Transverse colon (tissue), 4 donors: Measurements from ENCODE around the gene CCNI. TPM values are rescaled to one million over a fixed set of nuclear protein-coding genes. Genes with fewer than 3 reads are reported as not detected.

Experiments
- DNase-seq: peaks from one replicate; pipeline ENCODE4 v3.0.0-alpha.2; 2019
- H3K27ac ChIP-seq, 4 donors: fragments of 200-600 bp; sonication (generic); 2 replicates each; pipeline ENCODE4 v1.5.1; 2016 to 2018; ENCODE audit warnings: inconsistent platforms in 4 of 4
- H3K27me3 ChIP-seq: fragments of 200-600 bp; sonication (generic); 2 replicates; pipeline ENCODE4 v1.5.1; 2017; ENCODE audit warnings: inconsistent platforms
- H3K36me3 ChIP-seq, 4 donors: fragments of 200-600 bp; sonication (generic); 2 replicates each; pipeline ENCODE4 v1.5.1; 2017 to 2019; ENCODE audit warnings: inconsistent platforms in 4 of 4
- H3K4me1 ChIP-seq, 4 donors: fragments of 200-600 bp; sonication (generic); 2 replicates each; pipeline ENCODE4 v1.5.1; 2017 to 2020; ENCODE audit warnings: inconsistent platforms in 4 of 4
- H3K4me3 ChIP-seq, 4 donors: fragments of 200-600 bp; sonication (generic); 1 replicate in 1 of 4; 2 replicates in 3 of 4; pipeline versions ENCODE4 v1.5.1 to v1.6.1; 2017 to 2019; ENCODE audit warnings: inconsistent platforms in 4 of 4
- H3K9me3 ChIP-seq, 2 donors: fragments of 200-600 bp; sonication (generic); 2 replicates each; pipeline ENCODE4 v1.5.1; 2017 to 2019; ENCODE audit warnings: inconsistent platforms in 2 of 2
- EP300 ChIP-seq: sonication (generic); formaldehyde crosslinking; IDR thresholded peaks from one replicate; pipeline ENCODE4 v1.6.1; 2017; ENCODE audit warnings: antibody characterized with exemption, low read depth
- POLR2A ChIP-seq: fragments of 450-650 bp; IDR thresholded peaks from one replicate; pipeline ENCODE4 v1.6.1; 2016; ENCODE audit warnings: antibody characterized with exemption, mild to moderate bottlenecking, moderate library complexity
- POLR2AphosphoS5 ChIP-seq, 3 donors: sonication (generic); formaldehyde crosslinking; IDR thresholded peaks; one replicate each; pipeline ENCODE4 v1.6.1; 2016; ENCODE audit warnings: antibody characterized with exemption in 3 of 3
- WGBS, 2 donors: methylation state at CpG; one replicate each; pipeline ENCODE4 v1.1.5; 2018; ENCODE audit warnings: low coverage in 1 of 2; 5-methylcytosine and 5-hydroxymethylcytosine counted together
- in situ Hi-C, 4 donors: fragments of 200-750 bp; cut with MboI; loops; one replicate each; pipeline versions ENCODE4 v1.15.0 to v1.15.1; 2017; ENCODE audit warnings: low sequenced_read_pairs in 3 of 4, low pct_ligation_motif_present in 1 of 4, low pct_unique_long_range_greater_than_20kb in 1 of 4
- intact Hi-C: fragments of 100-400 bp; cut with DNase I; formaldehyde crosslinking; loops from one replicate; pipeline ENCODE4 v1.15.1; 2023; ENCODE audit warnings: low total_unique reads
- total RNA-seq, 4 donors: library from RNA; depleted of rRNA; stranded (reverse); fragments of >200 nt; gene quantifications; one replicate each; pipeline ENCODE4 v1.1.0, GENCODE V29; 2016
- TF ChIP-seq, protein P1 (sequence below), 5 experiments: fragments of 200-600 bp in 3 of 5; fragments of 450-650 bp in 2 of 5; sonication (generic) in 3 of 5; IDR thresholded peaks; 1 replicate in 2 of 5; 2 replicates in 3 of 5; pipeline ENCODE4 v1.5.1; 2016 to 2017; ENCODE audit warnings: antibody characterized with exemption in 5 of 5, inconsistent platforms in 3 of 5, mild to moderate bottlenecking in 2 of 5, moderate library complexity in 1 of 5

CCNI gene
- total RNA-seq, 4 donors from 2014 or later: 91.7 to 206 (median 154) TPM

DNA sequence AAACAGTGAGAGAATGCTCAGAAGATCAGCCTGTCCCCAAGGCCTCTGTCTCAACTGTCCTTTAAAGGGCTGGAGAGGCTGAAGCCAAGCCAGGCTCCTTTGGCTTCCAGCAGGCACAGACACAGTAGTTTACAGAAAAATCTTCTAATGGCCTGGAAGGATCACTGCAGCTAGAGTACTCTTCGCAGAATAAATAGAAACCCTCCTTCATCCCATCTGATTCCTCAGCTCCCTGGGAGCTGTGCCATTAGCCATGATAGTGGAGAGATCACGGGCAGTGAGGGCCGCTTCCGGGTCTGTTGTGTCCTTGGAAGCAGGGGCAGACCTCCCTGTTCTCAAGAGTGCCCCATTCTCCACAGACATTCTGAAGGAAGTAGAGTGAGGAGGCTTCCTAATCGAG is 63.1 kb downstream of the CCNI start:
- H3K4me1 ChIP-seq: peaks cover 0 to 20% (median 0%) of the 10 kb centered on the region in 4 donors
- H3K27me3 ChIP-seq: no peaks in the 10 kb centered on the region
- in situ Hi-C loops: no loop called here
- DNase-seq: no peak
- H3K27ac ChIP-seq: peak overlapping the region; percentile 7 to 27 (median 26)
- H3K4me3 ChIP-seq: no peak overlapping the region
- peaks cover 0 to 12% (median 4%) of the 10 kb centered on the region in 4 donors for H3K36me3 ChIP-seq
- 84% methylated on average over 5 of the region's 5 CpGs; no CpG with 5 or more reads in 1 of the 2 donors for WGBS, 2 donors
- intact Hi-C loops: no loop called here
- TF ChIP-seq POLR2AphosphoS5 (IDR thresholded peaks at IDR 0.05): no peak
- TF ChIP-seq POLR2A: no peak
- TF ChIP-seq, protein P1, sequence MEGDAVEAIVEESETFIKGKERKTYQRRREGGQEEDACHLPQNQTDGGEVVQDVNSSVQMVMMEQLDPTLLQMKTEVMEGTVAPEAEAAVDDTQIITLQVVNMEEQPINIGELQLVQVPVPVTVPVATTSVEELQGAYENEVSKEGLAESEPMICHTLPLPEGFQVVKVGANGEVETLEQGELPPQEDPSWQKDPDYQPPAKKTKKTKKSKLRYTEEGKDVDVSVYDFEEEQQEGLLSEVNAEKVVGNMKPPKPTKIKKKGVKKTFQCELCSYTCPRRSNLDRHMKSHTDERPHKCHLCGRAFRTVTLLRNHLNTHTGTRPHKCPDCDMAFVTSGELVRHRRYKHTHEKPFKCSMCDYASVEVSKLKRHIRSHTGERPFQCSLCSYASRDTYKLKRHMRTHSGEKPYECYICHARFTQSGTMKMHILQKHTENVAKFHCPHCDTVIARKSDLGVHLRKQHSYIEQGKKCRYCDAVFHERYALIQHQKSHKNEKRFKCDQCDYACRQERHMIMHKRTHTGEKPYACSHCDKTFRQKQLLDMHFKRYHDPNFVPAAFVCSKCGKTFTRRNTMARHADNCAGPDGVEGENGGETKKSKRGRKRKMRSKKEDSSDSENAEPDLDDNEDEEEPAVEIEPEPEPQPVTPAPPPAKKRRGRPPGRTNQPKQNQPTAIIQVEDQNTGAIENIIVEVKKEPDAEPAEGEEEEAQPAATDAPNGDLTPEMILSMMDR (IDR thresholded peaks at IDR 0.05): no peak
- no peak for TF ChIP-seq EP300
- H3K9me3 ChIP-seq: no peaks in the 10 kb centered on the region

DNA sequence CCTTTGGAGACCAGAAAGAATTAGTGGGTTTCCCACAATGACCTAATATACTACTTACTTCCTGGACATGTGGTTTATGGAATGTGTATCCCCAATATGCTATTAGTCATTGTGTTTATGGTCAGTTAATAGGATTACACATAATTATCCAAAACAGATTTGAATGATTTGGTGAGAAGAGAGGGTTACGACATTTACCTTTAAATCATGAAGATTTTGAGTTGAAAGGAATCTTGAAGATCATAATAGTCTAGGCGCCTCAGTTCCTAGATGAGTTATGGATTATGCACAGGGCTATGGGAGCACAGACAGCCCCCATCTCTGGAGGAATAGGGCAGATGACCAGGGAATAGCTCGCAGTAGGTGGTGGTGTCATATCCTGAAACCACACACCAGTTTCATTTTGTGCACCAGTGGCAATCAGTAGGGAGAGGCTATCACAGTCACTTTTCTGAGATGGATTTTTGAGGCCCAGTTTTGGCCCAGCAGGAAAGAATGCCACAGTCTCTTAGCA is 64.9 kb downstream of the CCNI start:
- Histone ChIP-seq H3K27ac (no peak overlapping the region), H3K36me3 (peaks cover 0 to 9% (median 4%) of the 10 kb centered on the region in 4 donors), H3K9me3 (no peaks in the 10 kb centered on the region), H3K27me3 (no peaks in the 10 kb centered on the region), H3K4me3 (no peak overlapping the region), H3K4me1 (peaks cover 0 to 30% (median 0%) of the 10 kb centered on the region in 4 donors)
- TF ChIP-seq EP300 (no peak), POLR2AphosphoS5 (IDR thresholded peaks at IDR 0.05) (no peak), POLR2A (no peak)
- TF ChIP-seq, protein P1 (IDR thresholded peaks at IDR 0.05): no peak
- in situ Hi-C loops: no loop called here
- DNase-seq: no peak
- WGBS, 2 donors: 92 to 93% methylated on average over 3 of the region's 3 CpGs
- intact Hi-C loops: no loop called here

DNA sequence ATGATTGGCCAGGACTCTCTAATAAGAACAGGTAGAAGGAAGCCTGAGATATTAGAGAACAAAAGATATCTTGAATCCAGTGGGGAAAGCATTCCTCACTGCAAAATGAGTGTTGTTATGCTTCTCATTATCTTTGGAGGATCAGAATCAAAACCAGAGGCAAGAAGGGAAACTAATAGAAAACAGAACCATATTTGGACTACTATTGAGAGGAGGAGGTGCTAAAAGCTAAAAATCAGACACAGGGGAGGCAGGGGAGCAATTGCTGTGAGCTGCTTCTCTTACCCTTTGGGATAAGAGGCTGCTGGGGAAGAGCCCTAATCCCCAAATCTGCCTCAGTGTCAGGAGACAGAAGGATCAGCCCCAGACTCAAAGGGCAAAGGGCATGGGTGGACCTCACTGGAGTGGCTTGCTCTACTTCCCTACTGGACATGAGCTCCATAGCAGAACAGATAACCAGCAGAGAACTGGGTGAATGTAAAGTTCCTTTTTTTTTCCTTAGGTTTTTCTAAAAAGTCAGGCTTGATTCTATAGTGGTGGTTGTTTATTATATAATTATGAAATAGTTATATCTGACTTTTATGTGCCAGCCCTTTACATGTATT is 66.2 kb downstream of the CCNI start:
- in situ Hi-C loops: no loop called here
- H3K27ac ChIP-seq: no peak overlapping the region
- no peaks in the 10 kb centered on the region for H3K36me3 ChIP-seq
- H3K27me3 ChIP-seq: no peaks in the 10 kb centered on the region
- H3K4me3 ChIP-seq: no peak overlapping the region
- peaks cover 0 to 30% (median 0%) of the 10 kb centered on the region in 4 donors for H3K4me1 ChIP-seq
- intact Hi-C loops: no loop called here
- no peak for DNase-seq
- no peaks in the 10 kb centered on the region for H3K9me3 ChIP-seq
- TF ChIP-seq EP300: no peak
- TF ChIP-seq, protein P1 (IDR thresholded peaks at IDR 0.05): no peak
- no peak for TF ChIP-seq POLR2AphosphoS5 (IDR thresholded peaks at IDR 0.05)
- TF ChIP-seq POLR2A: no peak

DNA sequence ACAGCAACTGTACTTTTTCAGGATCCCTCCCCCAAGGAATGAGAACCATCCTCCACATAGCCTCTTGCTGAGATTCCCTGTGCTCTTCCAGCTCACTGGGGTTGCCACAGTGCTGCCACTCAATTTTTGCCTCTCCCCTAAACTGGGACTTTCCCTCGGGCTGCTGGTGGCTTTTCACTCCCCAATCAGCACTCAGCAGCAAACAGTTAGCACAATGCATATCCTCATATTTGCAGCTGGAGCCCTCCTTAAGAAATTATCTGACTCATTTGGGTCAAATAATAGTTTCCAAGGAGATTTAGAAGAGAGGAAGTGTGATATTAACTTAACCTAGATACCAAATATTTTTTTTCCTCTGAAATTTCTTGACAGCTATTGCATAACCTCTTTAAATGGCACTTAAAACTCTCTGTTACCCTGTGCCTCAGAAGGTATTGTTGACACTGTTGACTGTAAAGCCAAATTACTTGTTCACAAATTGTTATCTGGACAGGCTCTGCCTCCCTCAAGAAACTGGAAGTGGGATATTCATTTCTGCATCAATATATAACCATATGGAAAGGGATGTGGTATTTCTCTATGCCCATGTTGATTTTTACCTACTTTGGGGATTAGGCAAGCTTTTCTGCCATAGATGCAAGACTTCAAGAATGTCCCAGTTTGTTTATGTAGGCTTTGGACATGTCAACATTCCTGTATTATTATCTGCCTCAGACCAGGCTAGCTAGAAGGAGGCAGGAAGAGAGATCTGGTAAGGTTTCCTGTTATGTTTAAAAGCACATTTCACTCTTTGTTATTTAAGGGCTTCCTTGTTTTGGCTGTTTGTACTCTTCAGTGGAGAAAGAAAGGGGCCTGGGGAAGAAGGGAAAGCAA is 68.2 kb downstream of the CCNI start:
- no peak for DNase-seq
- in situ Hi-C loops: no loop called here
- peak overlapping the region; percentile 39 to 47 (median 44) for H3K27ac ChIP-seq
- H3K4me1 ChIP-seq: peaks cover 0 to 36% (median 0%) of the 10 kb centered on the region in 4 donors
- intact Hi-C loops: no loop called here
- H3K4me3 ChIP-seq: no peak overlapping the region
- no peaks in the 10 kb centered on the region for H3K36me3 ChIP-seq
- no peaks in the 10 kb centered on the region for H3K9me3 ChIP-seq
- 17 to 29% methylated on average over 1 of the region's 1 CpG for WGBS, 2 donors
- H3K27me3 ChIP-seq: no peaks in the 10 kb centered on the region
- no peak for TF ChIP-seq EP300
- no peak for TF ChIP-seq POLR2AphosphoS5 (IDR thresholded peaks at IDR 0.05)
- TF ChIP-seq POLR2A: no peak
- TF ChIP-seq, protein P1 (IDR thresholded peaks at IDR 0.05): no peak
